Activated CD4-positive, alpha-beta memory T cell treated with anti-CD3 and anti-CD28 coated beads, Interleukin-2, amount 10 ng/mL, durations not matched to agents 7 days and 5 days (primary cell): ENCODE data around the gene WDR35. TPM values are rescaled to one million over a fixed set of nuclear protein-coding genes. Genes with fewer than 3 reads are reported as not detected.

Experiments
- CTCF ChIA-PET: fragments of 350-600 bp; sonication (Branson Sonifier 250); formaldehyde crosslinking; loops from one replicate; lab custom pipeline; 2021; ENCODE audit warnings: antibody characterized with exemption, inconsistent platforms; lab: Charles Lee
- POLR2A ChIA-PET: fragments of 350-600 bp; sonication (Branson Sonifier 250); formaldehyde crosslinking; loops from one replicate; lab custom pipeline; 2021; ENCODE audit warnings: antibody characterized with exemption; lab: Charles Lee
- DNase-seq: peaks from one replicate; pipeline ENCODE4 v3.0.0-alpha.2; 2020
- H3K27ac Mint-ChIP-seq: one replicate; pipeline ENCODE4 v1.8.0; 2021; ENCODE audit warnings: mild to moderate bottlenecking, mixed read lengths
- H3K27me3 Mint-ChIP-seq: one replicate; pipeline ENCODE4 v1.8.0; 2021; ENCODE audit warnings: mixed read lengths
- H3K36me3 Mint-ChIP-seq: one replicate; pipeline ENCODE4 v1.8.0; 2021; ENCODE audit warnings: low read depth, mixed read lengths
- H3K4me1 Mint-ChIP-seq: one replicate; pipeline ENCODE4 v1.8.0; 2021; ENCODE audit warnings: mixed read lengths
- H3K4me3 Mint-ChIP-seq: one replicate; pipeline ENCODE4 v1.8.0; 2021; ENCODE audit warnings: mild to moderate bottlenecking, mixed read lengths
- H3K9me3 Mint-ChIP-seq: one replicate; pipeline ENCODE4 v1.8.0; 2021; ENCODE audit warnings: mixed read lengths
- total RNA-seq, 2 experiments: library from RNA; stranded (reverse); gene quantifications; one replicate each; pipeline ENCODE4 v1.2.3, GENCODE V29; 2021

The WDR35 gene
- total RNA-seq, result 1 to 10 TPM; 4.5 to 4.7 TPM

DNA sequence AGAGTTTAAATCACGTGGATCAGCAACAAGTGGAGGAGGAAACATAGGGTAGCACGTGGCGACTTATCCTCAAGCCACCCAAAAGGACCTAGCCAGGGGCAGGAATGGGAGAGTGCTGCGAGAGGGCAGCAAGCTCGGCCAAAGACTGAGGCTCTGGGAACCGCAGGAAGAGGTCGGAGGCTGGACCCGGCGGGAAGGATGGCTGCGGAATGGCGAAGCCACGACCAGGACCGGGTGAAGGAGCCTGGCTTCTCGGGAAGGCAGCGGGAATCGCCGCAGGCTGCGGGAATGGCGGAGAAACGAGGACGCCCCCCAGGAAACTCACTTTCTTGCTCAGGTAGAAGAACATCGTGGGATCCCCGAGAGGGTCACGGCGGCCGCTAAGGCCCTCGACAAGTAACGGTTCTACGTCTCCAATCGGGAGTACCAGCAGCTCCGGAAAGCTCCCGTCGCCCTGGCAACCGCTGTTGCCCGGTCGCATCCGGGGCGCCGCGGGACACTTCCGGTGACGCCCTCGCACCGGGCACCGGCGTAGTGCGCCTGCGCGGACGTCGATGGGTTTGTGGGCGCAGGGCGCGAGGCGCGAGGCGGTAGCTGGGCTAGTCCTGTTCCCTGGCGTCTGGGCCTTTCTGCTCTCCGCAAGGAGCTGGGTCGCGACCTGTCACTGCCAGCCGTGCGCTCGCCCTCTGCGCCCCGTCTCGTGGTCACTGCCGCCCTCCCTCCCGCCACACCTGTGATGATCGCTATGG lies at the start of gene WDR35:
WDR35 (minus strand) TSS at position 439 of the 749 bp plus-strand sequence; CDS start at position 349, 90 bp downstream.
- peaks cover 27% of the 10 kb centered on the region for H3K27me3 Mint-ChIP-seq
- ChIA-PET POLR2A (interaction anchor here (1.0 to 2.7 kb wide), 7 partner anchors 21 to 833 kb away, joined by 3 to 13 read pairs (median 3); partner anchors contain the start of genes LAPTM4A, LDAH and TTC32), CTCF (interaction anchor here (1.3 kb wide), 1 partner anchor 26 kb away, joined by 6 read pairs; no protein-coding TSS in a partner anchor)
- peak; percentile 94 for DNase-seq
- H3K9me3 Mint-ChIP-seq, result no peaks in the 10 kb centered on the region
- peaks cover 31% of the 10 kb centered on the region for H3K4me1 Mint-ChIP-seq
- peaks cover 3% of the 10 kb centered on the region for H3K36me3 Mint-ChIP-seq
- H3K27ac Mint-ChIP-seq, result peak within 1 kb of the TSS; percentile 53
- H3K4me3 Mint-ChIP-seq, result peak within 1 kb of the TSS; percentile 85

DNA sequence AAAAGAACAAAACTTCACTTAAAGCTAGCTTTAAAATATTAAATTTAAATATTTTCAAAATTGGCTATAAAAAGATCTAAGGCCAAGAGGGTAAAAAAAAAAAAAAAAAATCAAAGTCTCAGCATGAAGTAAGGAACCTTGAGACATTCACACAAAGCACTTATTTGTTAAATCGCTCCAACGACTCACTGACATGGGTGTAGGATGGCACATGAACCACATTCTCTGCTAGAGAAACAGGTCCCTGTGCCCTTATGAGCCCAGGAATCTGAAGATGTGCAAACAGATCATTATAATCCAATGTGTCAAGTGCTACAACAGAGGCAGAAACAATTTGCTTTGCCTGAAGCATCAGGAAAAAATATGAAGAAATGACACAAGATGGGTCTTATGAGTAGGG lies 47.8 kb upstream of the WDR35 start:
- Mint-ChIP-seq H3K36me3 (peaks cover 51% of the 10 kb centered on the region), H3K27ac (no peak overlapping the region), H3K4me3 (no peak overlapping the region), H3K9me3 (no peaks in the 10 kb centered on the region), H3K27me3 (no peaks in the 10 kb centered on the region), H3K4me1 (peaks cover 15% of the 10 kb centered on the region)
- ChIA-PET POLR2A (no interaction called here), CTCF (interaction anchor here (0.7 to 2.4 kb wide), 4 partner anchors 22 to 606 kb away, joined by 3 to 18 read pairs (median 3); no protein-coding TSS in a partner anchor)
- DNase-seq, result no peak

DNA sequence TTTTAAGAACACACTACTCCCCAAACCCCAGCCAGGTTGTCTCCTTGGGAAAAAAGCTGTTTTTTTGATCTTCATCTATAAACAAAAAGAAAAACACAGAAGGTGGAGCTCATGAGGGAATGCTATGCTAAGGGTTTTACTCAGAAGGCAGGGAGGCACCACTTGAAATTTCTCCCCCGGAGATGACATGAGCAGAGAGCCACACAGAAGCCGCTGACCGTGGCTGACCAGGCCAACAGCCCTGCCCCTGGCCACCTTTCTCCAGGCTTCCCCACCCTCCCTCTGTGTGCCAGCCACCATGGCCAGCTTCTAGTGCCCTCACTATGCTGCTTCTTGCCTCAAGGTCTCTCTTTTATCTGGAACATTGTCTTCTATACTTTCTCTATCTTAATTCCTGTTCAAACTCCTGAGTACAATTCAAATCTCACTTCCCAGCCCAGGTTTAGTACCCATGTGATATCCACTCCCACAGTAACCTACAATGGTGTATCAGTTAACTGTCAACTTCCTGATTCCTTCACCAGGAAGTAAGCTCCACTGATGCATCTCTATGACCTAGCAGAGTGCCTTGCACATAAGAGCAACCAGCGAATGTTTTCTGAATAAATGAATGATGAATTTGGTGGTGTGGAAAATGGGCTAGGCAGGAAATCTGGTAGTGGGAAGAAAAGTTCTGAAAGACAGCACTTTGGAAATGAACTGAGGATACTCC lies 46.2 kb upstream of the WDR35 start:
- H3K9me3 Mint-ChIP-seq, result no peaks in the 10 kb centered on the region
- no peak for DNase-seq
- H3K36me3 Mint-ChIP-seq, result peaks cover 64% of the 10 kb centered on the region
- H3K27me3 Mint-ChIP-seq, result no peaks in the 10 kb centered on the region
- H3K4me3 Mint-ChIP-seq, result no peak overlapping the region
- ChIA-PET CTCF (interaction anchor here (0.6 to 1.9 kb wide), 4 partner anchors 16 to 1371 kb away, joined by 3 to 13 read pairs (median 4); partner anchors contain the start of gene LAPTM4A), POLR2A (interaction anchor here (1.6 kb wide), 1 partner anchor 13 kb away, joined by 5 read pairs; no protein-coding TSS in a partner anchor)
- H3K4me1 Mint-ChIP-seq, result peaks cover 8% of the 10 kb centered on the region
- H3K27ac Mint-ChIP-seq, result peak overlapping the region; percentile 36

DNA sequence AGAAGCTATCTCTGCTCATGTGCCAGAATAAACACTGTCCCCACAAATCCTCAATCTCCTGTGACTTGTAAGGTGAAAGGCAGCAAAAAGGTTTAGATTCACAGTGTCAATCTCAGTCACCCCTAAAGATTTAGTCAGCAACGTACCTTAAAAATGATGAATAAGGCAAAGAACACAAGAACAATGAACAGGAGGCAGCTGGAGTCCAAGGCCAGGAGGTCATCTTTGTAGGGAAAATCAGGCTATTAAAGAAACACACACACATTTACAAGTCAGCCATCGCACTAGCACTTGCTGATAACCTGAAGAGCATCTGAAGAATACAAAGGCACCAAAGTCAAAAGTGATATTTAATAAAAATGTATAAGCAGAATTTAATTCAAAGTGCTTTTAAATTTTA lies 44.9 kb upstream of the WDR35 start:
- H3K4me3 Mint-ChIP-seq, result no peak overlapping the region
- peaks cover 69% of the 10 kb centered on the region for H3K36me3 Mint-ChIP-seq
- peaks cover 8% of the 10 kb centered on the region for H3K4me1 Mint-ChIP-seq
- no peaks in the 10 kb centered on the region for H3K9me3 Mint-ChIP-seq
- CTCF ChIA-PET, result interaction anchor here (1.9 kb wide), 1 partner anchor 20 kb away, joined by 13 read pairs; no protein-coding TSS in a partner anchor
- no peaks in the 10 kb centered on the region for H3K27me3 Mint-ChIP-seq
- POLR2A ChIA-PET, result interaction anchor here (1.6 kb wide), 1 partner anchor 11 kb away, joined by 3 read pairs; no protein-coding TSS in a partner anchor
- no peak overlapping the region for H3K27ac Mint-ChIP-seq
- no peak for DNase-seq

DNA sequence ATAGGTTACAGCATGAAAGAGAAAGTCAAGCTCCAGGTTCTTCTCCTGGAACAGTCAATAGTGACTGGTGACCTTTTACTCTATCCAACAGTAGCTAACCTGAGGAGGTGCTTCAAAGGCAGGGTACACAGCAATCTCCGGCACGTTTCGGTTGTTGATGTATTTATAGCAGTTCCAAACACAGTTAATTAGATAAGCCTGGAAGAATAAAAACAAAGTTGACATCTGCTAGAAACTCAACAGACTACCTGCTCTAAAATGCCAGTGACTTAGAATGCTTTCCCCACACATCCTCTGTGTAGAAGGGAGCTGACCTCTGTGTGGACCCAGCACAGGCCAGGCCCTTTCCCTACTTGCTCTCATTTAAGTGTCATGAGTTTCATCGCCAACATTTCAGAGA lies 44.3 kb upstream of the WDR35 start:
- H3K4me1 Mint-ChIP-seq, result peaks cover 8% of the 10 kb centered on the region
- H3K9me3 Mint-ChIP-seq, result no peaks in the 10 kb centered on the region
- H3K27ac Mint-ChIP-seq, result no peak overlapping the region
- peaks cover 75% of the 10 kb centered on the region for H3K36me3 Mint-ChIP-seq
- POLR2A ChIA-PET, result interaction anchor here (1.6 kb wide), 1 partner anchor 11 kb away, joined by 3 read pairs; no protein-coding TSS in a partner anchor
- H3K27me3 Mint-ChIP-seq, result no peaks in the 10 kb centered on the region
- no peak overlapping the region for H3K4me3 Mint-ChIP-seq
- DNase-seq, result no peak
- CTCF ChIA-PET, result interaction anchor here (1.7 kb wide), 1 partner anchor 19 kb away, joined by 5 read pairs; no protein-coding TSS in a partner anchor

DNA sequence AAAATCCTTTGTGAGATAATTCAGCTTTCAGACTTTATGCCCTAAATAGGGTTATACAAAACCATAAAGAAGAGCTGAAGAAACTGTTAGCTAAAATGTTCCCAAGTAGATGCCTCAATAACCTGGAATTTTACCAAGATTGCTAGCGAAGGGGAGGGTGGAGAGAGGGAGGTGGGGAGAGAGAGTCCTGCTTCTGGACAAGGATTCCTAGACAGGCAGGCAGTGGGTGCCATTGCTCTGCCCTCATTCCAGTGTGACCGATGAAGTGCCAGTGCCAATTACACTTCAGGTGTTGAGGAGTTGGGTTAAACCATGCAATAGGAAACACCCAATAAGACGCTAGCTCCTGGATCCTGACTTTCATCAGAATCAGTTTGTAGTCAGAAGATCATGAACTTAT lies 43.4 kb upstream of the WDR35 start:
- Mint-ChIP-seq H3K4me1 (peaks cover 8% of the 10 kb centered on the region), H3K27me3 (no peaks in the 10 kb centered on the region), H3K9me3 (no peaks in the 10 kb centered on the region), H3K27ac (no peak overlapping the region), H3K36me3 (peaks cover 81% of the 10 kb centered on the region), H3K4me3 (no peak overlapping the region)
- no peak for DNase-seq
- ChIA-PET CTCF (interaction anchor here (1.7 kb wide), 1 partner anchor 18 kb away, joined by 5 read pairs; no protein-coding TSS in a partner anchor), POLR2A (no interaction called here)

DNA sequence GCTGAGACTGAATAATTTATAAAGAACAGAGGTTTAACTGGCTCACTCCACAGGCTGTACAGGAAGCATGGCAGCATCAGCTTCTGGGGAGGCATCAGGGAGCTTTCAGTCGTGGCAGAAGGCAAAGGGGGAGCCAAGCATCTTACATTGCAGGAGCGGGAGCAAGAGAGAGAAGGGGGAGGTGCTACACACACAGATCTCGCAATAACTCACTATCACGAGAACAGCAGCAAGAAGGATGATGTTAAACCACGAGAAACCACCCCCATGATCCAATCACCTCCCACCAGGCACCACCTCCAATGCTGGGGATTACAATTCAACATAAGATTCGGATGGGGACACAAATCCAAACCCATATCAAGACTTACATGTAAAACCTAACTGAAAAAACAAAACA lies 40.3 kb upstream of the WDR35 start:
- no peak overlapping the region for H3K27ac Mint-ChIP-seq
- DNase-seq, result no peak
- no peaks in the 10 kb centered on the region for H3K4me1 Mint-ChIP-seq
- CTCF ChIA-PET, result no interaction called here
- H3K9me3 Mint-ChIP-seq, result no peaks in the 10 kb centered on the region
- POLR2A ChIA-PET, result interaction anchor here (1.2 kb wide), 1 partner anchor 21 kb away, joined by 3 read pairs; no protein-coding TSS in a partner anchor
- H3K4me3 Mint-ChIP-seq, result no peak overlapping the region
- H3K27me3 Mint-ChIP-seq, result no peaks in the 10 kb centered on the region
- H3K36me3 Mint-ChIP-seq, result peaks cover 58% of the 10 kb centered on the region

DNA sequence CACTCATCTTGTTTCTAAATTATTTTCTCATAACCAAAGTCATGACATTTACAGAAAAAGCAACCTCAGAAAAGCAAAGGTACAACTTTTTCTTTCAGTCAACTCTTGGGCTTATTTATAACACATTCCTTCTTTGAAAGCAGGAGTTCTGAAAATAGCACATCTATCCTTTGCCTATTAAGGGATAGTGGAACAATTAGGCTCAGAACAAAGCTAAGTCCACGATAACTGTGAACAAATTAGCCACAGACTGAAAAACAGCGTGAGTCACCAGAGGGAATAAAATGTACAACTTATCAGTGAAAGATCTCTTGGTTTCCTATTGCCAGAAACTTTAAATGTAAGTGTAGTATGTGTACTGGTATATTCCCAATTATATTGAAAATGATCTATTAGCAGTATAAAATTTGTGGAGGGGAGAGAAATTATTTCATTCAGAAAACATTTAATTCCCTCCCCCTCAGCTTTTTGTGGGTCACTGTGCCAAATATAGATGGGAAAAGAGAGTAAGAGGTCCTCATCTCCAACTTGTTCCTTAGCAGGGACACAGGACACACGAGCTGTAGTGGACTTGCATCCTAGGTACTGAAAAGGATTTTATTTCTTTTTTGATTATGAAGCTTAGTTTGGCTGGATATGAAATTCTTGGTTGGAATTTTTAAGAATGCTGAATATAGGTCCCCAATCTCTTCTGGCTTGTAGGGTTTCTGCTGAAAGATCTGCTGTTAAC lies 38.0 kb upstream of the WDR35 start:
- Mint-ChIP-seq H3K27ac (no peak overlapping the region), H3K27me3 (no peaks in the 10 kb centered on the region), H3K36me3 (peaks cover 50% of the 10 kb centered on the region), H3K9me3 (peaks cover under 1% of the 10 kb centered on the region), H3K4me3 (no peak overlapping the region), H3K4me1 (no peaks in the 10 kb centered on the region)
- ChIA-PET POLR2A (no interaction called here), CTCF (interaction anchor here (1.1 kb wide), 1 partner anchor 12 kb away, joined by 3 read pairs; no protein-coding TSS in a partner anchor)
- DNase-seq, result no peak

DNA sequence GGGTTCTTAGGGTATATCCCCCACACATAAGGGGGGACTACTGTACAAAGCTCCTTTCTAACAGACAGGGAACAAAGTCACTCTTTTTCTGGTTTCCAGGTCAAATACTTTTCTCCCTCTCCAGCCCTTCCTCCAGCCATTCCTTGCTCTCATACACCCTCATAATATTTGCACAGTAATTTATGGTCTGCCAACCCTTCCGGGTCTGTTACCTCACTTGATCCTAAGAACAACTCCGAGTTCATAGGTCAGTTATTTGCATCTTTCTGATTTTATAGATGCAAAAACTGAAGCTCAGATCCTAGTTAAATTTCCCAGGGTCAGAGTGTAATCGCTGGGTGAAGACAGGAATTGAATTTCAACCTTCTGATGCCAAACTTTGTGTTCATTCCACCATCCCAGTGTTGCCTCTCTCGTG lies 37.4 kb upstream of the WDR35 start:
- H3K9me3 Mint-ChIP-seq, result peaks cover 3% of the 10 kb centered on the region
- CTCF ChIA-PET, result interaction anchor here (1.1 kb wide), 1 partner anchor 12 kb away, joined by 3 read pairs; no protein-coding TSS in a partner anchor
- H3K36me3 Mint-ChIP-seq, result peaks cover 46% of the 10 kb centered on the region
- DNase-seq, result no peak
- H3K27me3 Mint-ChIP-seq, result no peaks in the 10 kb centered on the region
- no peak overlapping the region for H3K4me3 Mint-ChIP-seq
- H3K4me1 Mint-ChIP-seq, result no peaks in the 10 kb centered on the region
- POLR2A ChIA-PET, result no interaction called here
- no peak overlapping the region for H3K27ac Mint-ChIP-seq

DNA sequence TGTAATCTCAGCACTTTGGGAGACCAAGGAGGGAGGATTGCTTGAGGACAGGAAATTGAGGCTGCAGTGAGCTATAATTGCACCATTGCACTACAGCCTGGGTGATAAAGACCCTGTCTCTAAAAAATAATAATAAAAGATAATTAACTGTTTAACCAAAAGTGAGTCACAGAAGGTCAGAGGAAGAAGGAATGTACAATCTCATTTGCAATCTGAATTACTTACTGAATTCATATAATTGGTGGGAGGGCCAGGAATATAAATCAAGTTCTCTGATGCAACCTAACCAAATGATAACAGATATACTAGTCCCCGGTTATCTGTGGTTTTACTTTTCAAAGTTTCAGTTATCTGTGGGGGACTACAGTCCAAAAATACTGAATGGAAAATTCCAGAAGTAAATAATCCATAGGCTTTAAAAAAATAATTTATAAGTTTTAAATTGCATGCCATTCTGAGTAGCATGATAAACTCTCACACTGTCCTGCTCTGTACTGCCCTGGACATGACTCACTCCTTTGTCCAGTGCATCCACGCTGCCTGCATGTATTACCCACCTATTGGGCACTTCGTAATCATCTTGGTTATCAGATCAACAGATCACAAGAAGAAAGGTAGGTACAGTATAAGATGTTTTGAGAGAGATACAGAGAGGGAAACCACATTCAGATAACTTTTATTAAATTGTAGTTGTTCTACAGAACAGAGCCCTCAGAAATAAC lies 35.3 kb upstream of the WDR35 start:
- no peak overlapping the region for H3K4me3 Mint-ChIP-seq
- peaks cover 41% of the 10 kb centered on the region for H3K36me3 Mint-ChIP-seq
- no peaks in the 10 kb centered on the region for H3K27me3 Mint-ChIP-seq
- H3K9me3 Mint-ChIP-seq, result peaks cover 11% of the 10 kb centered on the region
- no peak for DNase-seq
- ChIA-PET POLR2A (no interaction called here), CTCF (interaction anchor here (1.2 kb wide), 1 partner anchor 10 kb away, joined by 4 read pairs; no protein-coding TSS in a partner anchor)
- H3K27ac Mint-ChIP-seq, result no peak overlapping the region
- no peaks in the 10 kb centered on the region for H3K4me1 Mint-ChIP-seq

DNA sequence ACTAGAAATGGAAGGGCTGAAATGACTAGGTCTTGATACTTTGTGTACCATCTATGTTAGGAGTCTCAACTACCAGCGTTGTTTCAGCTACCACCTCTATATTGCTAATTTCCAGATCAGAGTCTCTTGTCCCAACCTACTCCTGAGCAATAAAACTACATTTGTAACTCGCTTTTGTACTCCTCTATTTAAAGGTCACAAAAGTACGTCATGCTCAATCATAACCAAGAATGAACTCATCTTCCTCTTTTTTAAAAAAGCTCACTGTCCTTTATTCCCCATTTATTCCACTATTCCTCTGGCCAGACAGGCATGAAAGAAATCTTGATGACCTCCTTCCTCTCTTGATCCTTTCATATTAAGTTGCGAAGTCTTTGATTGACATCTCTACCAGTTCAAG lies 33.8 kb upstream of the WDR35 start:
- ChIA-PET CTCF (interaction anchor here (1.6 kb wide), 1 partner anchor 8 kb away, joined by 7 read pairs; no protein-coding TSS in a partner anchor), POLR2A (interaction anchor here (1.0 to 1.1 kb wide), 2 partner anchors 11 kb away, joined by 3 to 4 read pairs; partner anchors contain the start of gene MATN3)
- DNase-seq, result no peak
- Mint-ChIP-seq H3K36me3 (peaks cover 26% of the 10 kb centered on the region), H3K27ac (no peak overlapping the region), H3K9me3 (peaks cover 13% of the 10 kb centered on the region), H3K4me1 (no peaks in the 10 kb centered on the region), H3K4me3 (no peak overlapping the region), H3K27me3 (no peaks in the 10 kb centered on the region)
